Measurements from ENCODE around the gene CHRND.

CHRND gene

GRCh38 chr2:232504438-232504837 is 21.5 kb upstream of the CHRND start:
- no peak for DNase-seq

- no peak for DNase-seq
Measured at GRCh38 chr2:232505856-232506255, 20.1 kb upstream of the CHRND start.

GRCh38 chr2:232506709-232507108 is 19.3 kb upstream of the CHRND start:
- DNase-seq = no peak

GRCh38 chr2:232508251-232508650 is 17.7 kb upstream of the CHRND start:
- DNase-seq = no peak

GRCh38 chr2:232511336-232511890 is 14.5 kb upstream of the CHRND start:
- no peak for DNase-seq

GRCh38 chr2:232512602-232513001 is 13.4 kb upstream of the CHRND start:
- no peak for DNase-seq

GRCh38 chr2:232513353-232513752 is 12.6 kb upstream of the CHRND start:
- no peak for DNase-seq

- DNase-seq = no peak
Measured at GRCh38 chr2:232515639-232516038, 10.3 kb upstream of the CHRND start.

- DNase-seq = no peak
Measured at GRCh38 chr2:232516551-232516950, 9.4 kb upstream of the CHRND start.

GRCh38 chr2:232518844-232519243 is 7.1 kb upstream of the CHRND start:
- DNase-seq = no peak

- DNase-seq = no peak
Measured at GRCh38 chr2:232519581-232520438, 6.2 kb upstream of the CHRND start, which contains the start of gene PRSS56. PRSS56 (plus strand) TSS chr2:232520388; CDS start chr2:232520599, 211 bp downstream.

GRCh38 chr2:232520489-232520888 is 5.5 kb upstream of the CHRND start:
- DNase-seq = no peak

GRCh38 chr2:232521098-232521497 is 4.9 kb upstream of the CHRND start:
- DNase-seq = no peak

- DNase-seq = peak; percentile 71
Measured at GRCh38 chr2:232521959-232522622, 3.9 kb upstream of the CHRND start.

GRCh38 chr2:232522623-232523401 is 3.1 kb upstream of the CHRND start:
- no peak for DNase-seq

GRCh38 chr2:232523402-232523681 is 2.6 kb upstream of the CHRND start:
- no peak for DNase-seq

GRCh38 chr2:232523682-232524597 is 2.0 kb upstream of the CHRND start:
- DNase-seq = no peak

- DNase-seq = no peak
Measured at GRCh38 chr2:232524771-232525170, 1.2 kb upstream of the CHRND start.

GRCh38 chr2:232525199-232525598 is 761 bp upstream of the CHRND start:
- no peak for DNase-seq

GRCh38 chr2:232526372-232526941 is 497 bp downstream of the CHRND start:
- DNase-seq = no peak

- DNase-seq = no peak
Measured at GRCh38 chr2:232527905-232528470, 2.0 kb downstream of the CHRND start.
